ENCODE data around the gene CHPF2. TPM values are rescaled to one million over a fixed set of nuclear protein-coding genes. Genes with fewer than 3 reads are reported as not detected.

The CHPF2 gene
- total and polyA plus RNA-seq, 9 donors, result 8.4 to 36.2 (median 27.9) TPM

DNA sequence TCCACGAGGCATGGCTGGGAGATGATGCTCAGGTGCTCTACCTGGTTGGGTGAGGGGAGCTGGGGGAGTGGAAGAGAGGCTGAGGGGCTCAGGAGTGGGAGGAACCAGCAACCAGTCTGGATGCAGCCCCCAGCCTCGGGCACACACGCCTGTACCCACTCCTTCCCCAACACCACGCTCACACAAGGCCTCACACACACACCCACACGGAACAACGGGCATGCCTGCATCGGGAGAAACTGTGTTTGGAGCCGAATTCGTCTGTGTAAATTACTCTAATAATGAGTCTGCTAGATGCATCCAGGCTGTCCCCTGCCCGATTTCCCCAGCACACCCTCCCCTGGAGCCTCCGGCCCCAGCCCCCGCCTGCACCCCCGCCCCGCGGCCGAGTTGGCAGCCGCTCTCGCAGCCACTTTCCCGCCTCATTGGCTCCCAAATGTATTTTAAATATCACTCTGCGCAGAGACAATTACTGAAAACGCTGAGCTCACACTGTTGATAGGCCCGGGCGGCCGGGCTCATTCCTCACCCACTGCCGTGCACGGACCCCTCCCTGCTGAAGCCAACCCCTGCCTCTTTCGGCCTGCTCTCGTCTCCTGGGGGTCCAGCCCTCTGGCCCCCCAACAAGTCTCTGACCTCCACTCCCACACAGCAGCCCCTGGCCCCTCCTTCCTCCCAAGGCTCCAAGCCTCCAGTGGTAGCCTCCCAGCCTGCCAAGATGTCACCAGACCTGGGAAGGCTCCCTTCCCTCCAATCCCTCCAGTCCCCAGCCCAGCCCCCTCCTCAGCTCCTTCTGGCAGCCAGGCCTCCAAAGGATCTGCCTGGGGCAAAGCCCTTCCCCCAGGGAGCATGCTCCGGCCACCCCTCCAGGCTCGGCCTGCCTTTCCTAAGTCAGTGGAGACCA is 33.1 kb upstream of the CHPF2 start:
- intact Hi-C loops (cut with DNase I), result no loop called here
- peak overlapping the region; percentile 5 to 60 for H3K27ac ChIP-seq

DNA sequence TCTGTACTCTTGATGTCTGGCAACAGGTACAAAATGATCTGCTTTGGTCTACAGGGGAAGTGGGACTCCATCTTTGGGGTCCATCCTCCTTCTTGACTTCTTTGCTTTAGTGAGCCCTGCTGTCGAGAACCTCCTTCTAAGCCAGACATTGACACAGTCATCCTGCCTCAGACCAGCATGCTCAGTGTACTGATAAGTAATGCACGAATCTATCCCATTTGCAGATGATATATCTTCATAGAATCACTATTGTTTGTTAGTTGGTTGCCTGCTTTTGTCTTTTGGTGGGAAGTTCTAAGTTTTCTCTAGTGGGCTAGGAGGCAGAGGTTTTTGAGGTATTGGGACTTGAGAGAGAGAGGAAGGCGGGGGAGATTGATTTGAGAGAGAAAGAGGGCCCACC is 30.9 kb upstream of the CHPF2 start:
- no peaks in the 10 kb centered on the region for H3K36me3 ChIP-seq
- H3K9me3 ChIP-seq, result no peaks in the 10 kb centered on the region
- no peak for DNase-seq
- 93 to 95% (median 93%) methylated on average over 3 of the region's 3 CpGs for WGBS, 3 donors
- intact Hi-C loops (cut with DNase I), result no loop called here
- H3K4me1 ChIP-seq (ENCODE audit: insufficient read depth), result peaks cover 7% of the 10 kb centered on the region
- no peak overlapping the region for H3K27ac ChIP-seq
- no peaks in the 10 kb centered on the region for H3K27me3 ChIP-seq
- TF ChIP-seq POLR2A (IDR thresholded peaks at IDR 0.05), result no peak
- TF ChIP-seq EP300 (IDR thresholded peaks at IDR 0.05), result no peak
- TF ChIP-seq, protein P1, sequence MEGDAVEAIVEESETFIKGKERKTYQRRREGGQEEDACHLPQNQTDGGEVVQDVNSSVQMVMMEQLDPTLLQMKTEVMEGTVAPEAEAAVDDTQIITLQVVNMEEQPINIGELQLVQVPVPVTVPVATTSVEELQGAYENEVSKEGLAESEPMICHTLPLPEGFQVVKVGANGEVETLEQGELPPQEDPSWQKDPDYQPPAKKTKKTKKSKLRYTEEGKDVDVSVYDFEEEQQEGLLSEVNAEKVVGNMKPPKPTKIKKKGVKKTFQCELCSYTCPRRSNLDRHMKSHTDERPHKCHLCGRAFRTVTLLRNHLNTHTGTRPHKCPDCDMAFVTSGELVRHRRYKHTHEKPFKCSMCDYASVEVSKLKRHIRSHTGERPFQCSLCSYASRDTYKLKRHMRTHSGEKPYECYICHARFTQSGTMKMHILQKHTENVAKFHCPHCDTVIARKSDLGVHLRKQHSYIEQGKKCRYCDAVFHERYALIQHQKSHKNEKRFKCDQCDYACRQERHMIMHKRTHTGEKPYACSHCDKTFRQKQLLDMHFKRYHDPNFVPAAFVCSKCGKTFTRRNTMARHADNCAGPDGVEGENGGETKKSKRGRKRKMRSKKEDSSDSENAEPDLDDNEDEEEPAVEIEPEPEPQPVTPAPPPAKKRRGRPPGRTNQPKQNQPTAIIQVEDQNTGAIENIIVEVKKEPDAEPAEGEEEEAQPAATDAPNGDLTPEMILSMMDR (IDR thresholded peaks at IDR 0.05), result no peak
- H3K4me3 ChIP-seq, result no peak overlapping the region

More for the DNA sequence above, 33.1 kb upstream of the CHPF2 start:
- TF ChIP-seq POLR2A (IDR thresholded peaks at IDR 0.05) (no peak), EP300 (IDR thresholded peaks at IDR 0.05) (no peak)
- TF ChIP-seq, protein P1 (IDR thresholded peaks at IDR 0.05), result no peak
- Histone ChIP-seq H3K36me3 (no peaks in the 10 kb centered on the region), H3K9me3 (no peaks in the 10 kb centered on the region), H3K4me1 (ENCODE audit: insufficient read depth) (peaks cover 7% of the 10 kb centered on the region), H3K4me3 (no peak overlapping the region), H3K27me3 (no peaks in the 10 kb centered on the region)
- DNase-seq, result peak; percentile 42 to 79 (median 71)
- 15 to 29% (median 22%) methylated on average over 30 of the region's 30 CpGs for WGBS, 3 donors

DNA sequence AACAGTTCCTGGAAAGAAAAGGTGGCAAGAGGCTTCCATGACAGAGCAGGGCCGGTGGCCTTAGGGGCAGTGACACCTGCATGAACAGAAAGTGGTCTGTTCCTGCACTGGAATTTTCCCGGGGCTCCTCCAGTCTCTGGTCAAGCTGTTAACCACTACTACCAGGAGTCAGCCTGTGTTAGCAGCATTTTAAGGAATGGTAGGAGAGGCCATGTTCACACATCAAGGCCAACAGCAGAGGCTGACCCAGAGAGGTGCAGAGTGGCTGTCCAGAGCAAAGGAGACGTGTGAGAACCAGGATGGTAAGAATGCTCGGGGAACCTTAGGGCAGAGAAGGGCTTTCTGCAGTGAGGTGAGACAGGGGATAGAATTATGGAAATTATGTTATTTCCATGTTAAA is 30.5 kb upstream of the CHPF2 start:
- Histone ChIP-seq H3K36me3 (no peaks in the 10 kb centered on the region), H3K9me3 (no peaks in the 10 kb centered on the region), H3K4me1 (ENCODE audit: insufficient read depth) (peaks cover 7% of the 10 kb centered on the region), H3K27ac (no peak overlapping the region), H3K4me3 (no peak overlapping the region), H3K27me3 (no peaks in the 10 kb centered on the region)
- intact Hi-C loops (cut with DNase I), result no loop called here
- WGBS, 3 donors, result 87 to 89% (median 88%) methylated on average over 4 of the region's 4 CpGs
- DNase-seq, result no peak
- TF ChIP-seq EP300 (IDR thresholded peaks at IDR 0.05) (no peak), POLR2A (IDR thresholded peaks at IDR 0.05) (no peak)
- TF ChIP-seq, protein P1 (IDR thresholded peaks at IDR 0.05), result no peak

DNA sequence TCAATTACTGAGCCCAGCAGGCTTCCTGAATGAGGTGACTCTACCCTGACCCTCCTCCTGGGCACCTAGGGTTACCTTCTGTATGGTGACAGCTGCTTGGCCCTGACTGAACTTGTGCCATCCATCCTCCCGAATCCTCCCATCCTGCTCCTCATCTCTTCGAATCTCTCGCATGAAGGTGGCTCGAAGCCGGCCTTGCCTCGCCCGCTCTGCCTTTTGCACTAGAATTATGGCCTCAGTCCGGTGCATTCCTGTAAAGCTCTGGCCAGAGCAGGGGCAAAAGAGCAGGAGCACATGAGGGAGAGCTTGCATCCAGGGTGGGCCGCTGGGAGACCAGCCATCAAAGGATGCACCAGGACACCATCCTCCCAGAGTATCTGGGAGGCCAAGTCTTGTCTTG is 29.4 kb upstream of the CHPF2 start:
- no peak overlapping the region for H3K27ac ChIP-seq
- no peaks in the 10 kb centered on the region for H3K27me3 ChIP-seq
- no peak for TF ChIP-seq EP300 (IDR thresholded peaks at IDR 0.05)
- no peak for TF ChIP-seq POLR2A (IDR thresholded peaks at IDR 0.05)
- TF ChIP-seq, protein P1 (IDR thresholded peaks at IDR 0.05), result no peak
- DNase-seq, result no peak
- H3K9me3 ChIP-seq, result no peaks in the 10 kb centered on the region
- no peaks in the 10 kb centered on the region for H3K36me3 ChIP-seq
- intact Hi-C loops (cut with DNase I), result no loop called here
- H3K4me3 ChIP-seq, result no peak overlapping the region
- 93 to 96% (median 95%) methylated on average over 9 of the region's 9 CpGs for WGBS, 3 donors
- peaks cover 7% of the 10 kb centered on the region for H3K4me1 ChIP-seq (ENCODE audit: insufficient read depth)
